ENCODE results near the gene PAXX.

Gene PAXX

GRCh38 chr9:137016436-137016835 lies 24.2 kb downstream of the PAXX start:
- Histone ChIP-seq H3K4me3 (ENCODE audit: low read length in 2 of 2) (no peak overlapping the region), H3K27me3 (ENCODE audit: control insufficient read depth in 1 of 2, insufficient read depth in 2 of 2, low read length in 2 of 2) (no peaks in the 10 kb centered on the region), H3K4me1 (ENCODE audit: control insufficient read depth, insufficient read depth, low read length) (no peaks in the 10 kb centered on the region), H3K9me3 (ENCODE audit: control insufficient read depth in 2 of 2, low read length in 2 of 2) (no peaks in the 10 kb centered on the region), H3K27ac (ENCODE audit: low read length) (no peak overlapping the region), H3K36me3 (ENCODE audit: control insufficient read depth in 2 of 2, insufficient read depth in 2 of 2, low read length in 2 of 2) (peaks cover 4 to 9% of the 10 kb centered on the region in 2 donors), H3K9ac (ENCODE audit: low read length in 2 of 2) (no peak overlapping the region)

- Histone ChIP-seq H3K4me1 (ENCODE audit: control insufficient read depth, insufficient read depth, low read length) (no peaks in the 10 kb centered on the region), H3K9me3 (ENCODE audit: control insufficient read depth in 2 of 2, low read length in 2 of 2) (no peaks in the 10 kb centered on the region), H3K9ac (ENCODE audit: low read length in 2 of 2) (no peak overlapping the region), H3K27ac (ENCODE audit: low read length) (no peak overlapping the region), H3K27me3 (ENCODE audit: control insufficient read depth in 1 of 2, insufficient read depth in 2 of 2, low read length in 2 of 2) (no peaks in the 10 kb centered on the region), H3K36me3 (ENCODE audit: control insufficient read depth in 2 of 2, insufficient read depth in 2 of 2, low read length in 2 of 2) (peaks cover 4 to 9% of the 10 kb centered on the region in 2 donors), H3K4me3 (ENCODE audit: low read length in 2 of 2) (no peak overlapping the region)
Measured at GRCh38 chr9:137017071-137017470, 24.8 kb downstream of the PAXX start.

- no peaks in the 10 kb centered on the region for H3K27me3 ChIP-seq (ENCODE audit: control insufficient read depth in 1 of 2, insufficient read depth in 2 of 2, low read length in 2 of 2)
- H3K36me3 ChIP-seq (ENCODE audit: control insufficient read depth in 2 of 2, insufficient read depth in 2 of 2, low read length in 2 of 2), result peaks cover 4 to 9% of the 10 kb centered on the region in 2 donors
- no peaks in the 10 kb centered on the region for H3K9me3 ChIP-seq (ENCODE audit: control insufficient read depth in 2 of 2, low read length in 2 of 2)
- H3K4me1 ChIP-seq (ENCODE audit: control insufficient read depth, insufficient read depth, low read length), result no peaks in the 10 kb centered on the region
- H3K4me3 ChIP-seq (ENCODE audit: low read length in 2 of 2), result no peak overlapping the region
- H3K9ac ChIP-seq (ENCODE audit: low read length in 2 of 2), result no peak overlapping the region
- H3K27ac ChIP-seq (ENCODE audit: low read length), result no peak overlapping the region
Measured at GRCh38 chr9:137017791-137018497, 25.7 kb downstream of the PAXX start.

GRCh38 chr9:137018761-137019559 lies 26.7 kb downstream of the PAXX start:
- no peaks in the 10 kb centered on the region for H3K27me3 ChIP-seq (ENCODE audit: control insufficient read depth in 1 of 2, insufficient read depth in 2 of 2, low read length in 2 of 2)
- H3K4me1 ChIP-seq (ENCODE audit: control insufficient read depth, insufficient read depth, low read length), result no peaks in the 10 kb centered on the region
- no peak overlapping the region for H3K27ac ChIP-seq (ENCODE audit: low read length)
- H3K4me3 ChIP-seq (ENCODE audit: low read length in 2 of 2), result no peak overlapping the region
- H3K9me3 ChIP-seq (ENCODE audit: control insufficient read depth in 2 of 2, low read length in 2 of 2), result no peaks in the 10 kb centered on the region
- H3K9ac ChIP-seq (ENCODE audit: low read length in 2 of 2), result no peak overlapping the region
- peaks cover 4 to 9% of the 10 kb centered on the region in 2 donors for H3K36me3 ChIP-seq (ENCODE audit: control insufficient read depth in 2 of 2, insufficient read depth in 2 of 2, low read length in 2 of 2)

- Histone ChIP-seq H3K9me3 (ENCODE audit: control insufficient read depth in 2 of 2, low read length in 2 of 2) (no peaks in the 10 kb centered on the region), H3K27me3 (ENCODE audit: control insufficient read depth in 1 of 2, insufficient read depth in 2 of 2, low read length in 2 of 2) (no peaks in the 10 kb centered on the region), H3K36me3 (ENCODE audit: control insufficient read depth in 2 of 2, insufficient read depth in 2 of 2, low read length in 2 of 2) (peaks cover 4 to 8% of the 10 kb centered on the region in 2 donors), H3K9ac (ENCODE audit: low read length in 2 of 2) (no peak overlapping the region), H3K4me1 (ENCODE audit: control insufficient read depth, insufficient read depth, low read length) (peaks cover 2% of the 10 kb centered on the region), H3K27ac (ENCODE audit: low read length) (no peak overlapping the region), H3K4me3 (ENCODE audit: low read length in 2 of 2) (no peak overlapping the region)
Measured at GRCh38 chr9:137019891-137020683, 27.9 kb downstream of the PAXX start.

GRCh38 chr9:137020771-137021567 lies 28.7 kb downstream of the PAXX start:
- H3K36me3 ChIP-seq (ENCODE audit: control insufficient read depth in 2 of 2, insufficient read depth in 2 of 2, low read length in 2 of 2), result peaks cover 3 to 6% of the 10 kb centered on the region in 2 donors
- no peak overlapping the region for H3K9ac ChIP-seq (ENCODE audit: low read length in 2 of 2)
- H3K4me3 ChIP-seq (ENCODE audit: low read length in 2 of 2), result no peak overlapping the region
- no peak overlapping the region for H3K27ac ChIP-seq (ENCODE audit: low read length)
- peaks cover 4% of the 10 kb centered on the region for H3K4me1 ChIP-seq (ENCODE audit: control insufficient read depth, insufficient read depth, low read length)
- H3K9me3 ChIP-seq (ENCODE audit: control insufficient read depth in 2 of 2, low read length in 2 of 2), result no peaks in the 10 kb centered on the region
- no peaks in the 10 kb centered on the region for H3K27me3 ChIP-seq (ENCODE audit: control insufficient read depth in 1 of 2, insufficient read depth in 2 of 2, low read length in 2 of 2)

GRCh38 chr9:137021568-137021978 lies 29.4 kb downstream of the PAXX start:
- Histone ChIP-seq H3K4me3 (ENCODE audit: low read length in 2 of 2) (no peak overlapping the region), H3K9me3 (ENCODE audit: control insufficient read depth in 2 of 2, low read length in 2 of 2) (no peaks in the 10 kb centered on the region), H3K36me3 (ENCODE audit: control insufficient read depth in 2 of 2, insufficient read depth in 2 of 2, low read length in 2 of 2) (peaks cover 0 to 4% of the 10 kb centered on the region in 2 donors), H3K4me1 (ENCODE audit: control insufficient read depth, insufficient read depth, low read length) (peaks cover 9% of the 10 kb centered on the region), H3K9ac (ENCODE audit: low read length in 2 of 2) (no peak overlapping the region), H3K27ac (ENCODE audit: low read length) (no peak overlapping the region), H3K27me3 (ENCODE audit: control insufficient read depth in 1 of 2, insufficient read depth in 2 of 2, low read length in 2 of 2) (no peaks in the 10 kb centered on the region)

GRCh38 chr9:137021979-137022661 lies 29.9 kb downstream of the PAXX start:
- Histone ChIP-seq H3K9ac (ENCODE audit: low read length in 2 of 2) (no peak overlapping the region), H3K27me3 (ENCODE audit: control insufficient read depth in 1 of 2, insufficient read depth in 2 of 2, low read length in 2 of 2) (no peaks in the 10 kb centered on the region), H3K4me1 (ENCODE audit: control insufficient read depth, insufficient read depth, low read length) (peaks cover 15% of the 10 kb centered on the region), H3K27ac (ENCODE audit: low read length) (no peak overlapping the region), H3K9me3 (ENCODE audit: control insufficient read depth in 2 of 2, low read length in 2 of 2) (no peaks in the 10 kb centered on the region), H3K4me3 (ENCODE audit: low read length in 2 of 2) (no peak overlapping the region), H3K36me3 (ENCODE audit: control insufficient read depth in 2 of 2, insufficient read depth in 2 of 2, low read length in 2 of 2) (peaks cover 0 to 2% of the 10 kb centered on the region in 2 donors)

GRCh38 chr9:137022662-137023008 lies 30.4 kb downstream of the PAXX start:
- Histone ChIP-seq H3K36me3 (ENCODE audit: control insufficient read depth in 2 of 2, insufficient read depth in 2 of 2, low read length in 2 of 2) (no peaks in the 10 kb centered on the region), H3K9ac (ENCODE audit: low read length in 2 of 2) (no peak overlapping the region), H3K9me3 (ENCODE audit: control insufficient read depth in 2 of 2, low read length in 2 of 2) (no peaks in the 10 kb centered on the region), H3K4me1 (ENCODE audit: control insufficient read depth, insufficient read depth, low read length) (peaks cover 20% of the 10 kb centered on the region), H3K4me3 (ENCODE audit: low read length in 2 of 2) (no peak overlapping the region), H3K27me3 (ENCODE audit: control insufficient read depth in 1 of 2, insufficient read depth in 2 of 2, low read length in 2 of 2) (no peaks in the 10 kb centered on the region), H3K27ac (ENCODE audit: low read length) (no peak overlapping the region)

- Histone ChIP-seq H3K4me3 (ENCODE audit: low read length in 2 of 2) (no peak overlapping the region), H3K9ac (ENCODE audit: low read length in 2 of 2) (no peak overlapping the region), H3K27me3 (ENCODE audit: control insufficient read depth in 1 of 2, insufficient read depth in 2 of 2, low read length in 2 of 2) (no peaks in the 10 kb centered on the region), H3K4me1 (ENCODE audit: control insufficient read depth, insufficient read depth, low read length) (peaks cover 20% of the 10 kb centered on the region), H3K27ac (ENCODE audit: low read length) (no peak overlapping the region), H3K9me3 (ENCODE audit: control insufficient read depth in 2 of 2, low read length in 2 of 2) (no peaks in the 10 kb centered on the region), H3K36me3 (ENCODE audit: control insufficient read depth in 2 of 2, insufficient read depth in 2 of 2, low read length in 2 of 2) (no peaks in the 10 kb centered on the region)
Measured at GRCh38 chr9:137023157-137023556, 30.9 kb downstream of the PAXX start.

Measured in stomach smooth muscle (tissue), 2 donors.